Anterior cingulate cortex (tissue), 58 donors: ENCODE results near the gene PALMD.
A peak's percentile ranks its signal among the peaks of the same experiment; 100 is the strongest.

Experiments
- DNase-seq, 58 donors: peaks; one replicate each; lab custom pipeline; 2025; lab: John Stamatoyannopoulos, UW

PALMD gene, protein sequence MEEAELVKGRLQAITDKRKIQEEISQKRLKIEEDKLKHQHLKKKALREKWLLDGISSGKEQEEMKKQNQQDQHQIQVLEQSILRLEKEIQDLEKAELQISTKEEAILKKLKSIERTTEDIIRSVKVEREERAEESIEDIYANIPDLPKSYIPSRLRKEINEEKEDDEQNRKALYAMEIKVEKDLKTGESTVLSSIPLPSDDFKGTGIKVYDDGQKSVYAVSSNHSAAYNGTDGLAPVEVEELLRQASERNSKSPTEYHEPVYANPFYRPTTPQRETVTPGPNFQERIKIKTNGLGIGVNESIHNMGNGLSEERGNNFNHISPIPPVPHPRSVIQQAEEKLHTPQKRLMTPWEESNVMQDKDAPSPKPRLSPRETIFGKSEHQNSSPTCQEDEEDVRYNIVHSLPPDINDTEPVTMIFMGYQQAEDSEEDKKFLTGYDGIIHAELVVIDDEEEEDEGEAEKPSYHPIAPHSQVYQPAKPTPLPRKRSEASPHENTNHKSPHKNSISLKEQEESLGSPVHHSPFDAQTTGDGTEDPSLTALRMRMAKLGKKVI

DNA sequence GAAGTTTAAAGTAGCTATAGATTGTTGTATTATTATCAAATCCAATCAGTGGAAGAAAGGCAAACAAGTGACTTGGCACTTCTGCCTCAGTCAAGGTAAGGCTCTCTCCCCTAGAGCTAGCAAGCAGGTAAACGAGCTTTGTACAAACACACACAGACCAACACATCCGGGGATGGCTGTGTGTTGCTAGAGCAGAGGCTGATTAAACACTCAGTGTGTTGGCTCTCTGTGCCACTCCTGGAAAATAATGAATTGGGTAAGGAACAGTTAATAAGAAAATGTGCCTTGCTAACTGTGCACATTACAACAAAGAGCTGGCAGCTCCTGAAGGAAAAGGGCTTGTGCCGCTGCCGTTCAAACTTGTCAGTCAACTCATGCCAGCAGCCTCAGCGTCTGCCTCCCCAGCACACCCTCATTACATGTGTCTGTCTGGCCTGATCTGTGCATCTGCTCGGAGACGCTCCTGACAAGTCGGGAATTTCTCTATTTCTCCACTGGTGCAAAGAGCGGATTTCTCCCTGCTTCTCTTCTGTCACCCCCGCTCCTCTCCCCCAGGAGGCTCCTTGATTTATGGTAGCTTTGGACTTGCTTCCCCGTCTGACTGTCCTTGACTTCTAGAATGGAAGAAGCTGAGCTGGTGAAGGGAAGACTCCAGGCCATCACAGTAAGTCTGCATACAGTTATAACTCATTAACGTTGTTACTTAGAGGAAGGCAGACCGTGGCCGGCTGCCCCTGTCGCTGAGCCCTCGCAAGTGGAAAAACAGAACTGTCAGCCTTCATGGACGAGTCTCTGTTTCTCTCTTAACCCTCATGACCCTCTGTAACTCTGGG is at the start of gene PALMD:
Gene PALMD (plus strand): TSS at position 415 of the 833 bp plus-strand sequence. CDS start 205 bp downstream, at position 620.
- DNase-seq: peak in 28 of 58 donors; percentile 1 to 60 (median 20)

DNA sequence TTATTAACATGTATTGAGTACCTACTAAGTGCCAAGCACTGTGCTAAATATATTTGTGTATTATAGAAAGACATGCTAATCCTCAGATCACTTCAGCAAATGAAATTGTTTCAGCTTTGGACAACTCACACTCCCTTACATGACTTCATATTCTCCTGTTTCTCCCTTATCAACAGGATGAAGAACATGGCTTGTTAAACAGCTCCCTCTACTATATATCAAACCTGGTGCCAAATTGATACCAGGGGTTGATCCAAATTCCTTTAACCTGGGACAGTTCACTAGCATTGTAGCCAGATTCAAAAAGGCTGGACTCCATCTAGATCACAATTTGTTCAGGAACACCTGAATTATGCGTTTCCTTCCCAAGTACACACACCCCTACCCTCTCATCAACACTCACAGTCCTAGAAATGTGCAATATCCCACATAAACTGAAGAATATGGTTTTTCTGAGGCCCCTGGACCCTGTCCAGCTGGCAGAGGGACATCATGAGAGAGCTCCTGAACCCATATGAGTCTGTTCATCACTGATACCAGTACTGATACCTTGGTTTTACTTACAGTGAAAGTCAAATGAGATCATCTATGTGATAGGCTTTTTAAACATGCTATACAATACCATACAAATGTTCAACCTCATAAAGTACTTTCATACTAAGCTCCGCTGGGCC is 47.0 kb upstream of the PALMD start:
- DNase-seq: no peak

DNA sequence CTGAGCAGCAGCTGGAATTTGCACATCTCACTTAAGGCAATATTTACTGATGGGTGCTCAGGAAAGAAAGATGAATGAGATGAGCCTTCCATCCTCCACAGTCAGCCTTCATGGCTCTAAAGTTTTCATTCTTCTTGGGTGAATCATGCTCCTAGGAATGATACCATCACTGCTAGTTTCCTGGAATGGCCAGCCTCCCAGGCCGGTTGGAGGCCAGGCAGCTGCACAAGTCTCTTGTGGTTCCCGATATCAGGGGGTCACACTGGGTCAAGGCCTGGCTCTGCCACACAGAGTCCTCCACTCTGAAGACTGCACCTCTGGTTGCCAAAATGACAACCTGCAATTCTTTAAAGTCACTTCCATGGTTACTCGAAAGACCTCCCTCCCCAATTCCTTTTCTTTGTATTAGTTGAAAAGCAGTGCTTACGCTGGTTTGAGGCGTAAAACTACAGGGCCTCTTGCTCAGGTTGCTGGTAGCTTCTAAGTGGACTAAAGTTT is 46.2 kb upstream of the PALMD start:
- DNase-seq: no peak

DNA sequence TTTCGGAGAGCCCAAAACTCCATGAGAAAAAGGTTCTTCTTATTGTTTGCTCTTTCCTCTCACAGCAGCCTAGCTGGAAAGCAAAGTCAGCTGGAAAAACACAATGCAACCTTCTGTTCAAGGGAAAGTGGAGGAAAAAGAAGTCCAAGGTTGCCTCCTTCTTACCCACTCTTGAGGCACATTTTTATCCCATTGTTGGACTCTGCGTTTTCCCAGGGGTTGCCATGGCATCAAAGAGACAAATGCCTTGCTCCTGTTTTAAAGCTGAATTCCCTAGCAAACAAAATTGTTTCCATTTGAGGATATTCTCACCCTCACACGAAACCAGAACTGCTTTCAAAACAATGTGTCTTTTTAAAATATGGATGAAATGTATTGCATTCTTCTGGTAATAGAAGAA is 45.1 kb upstream of the PALMD start:
- peak in 1 of 58 donors; percentile 1 for DNase-seq

DNA sequence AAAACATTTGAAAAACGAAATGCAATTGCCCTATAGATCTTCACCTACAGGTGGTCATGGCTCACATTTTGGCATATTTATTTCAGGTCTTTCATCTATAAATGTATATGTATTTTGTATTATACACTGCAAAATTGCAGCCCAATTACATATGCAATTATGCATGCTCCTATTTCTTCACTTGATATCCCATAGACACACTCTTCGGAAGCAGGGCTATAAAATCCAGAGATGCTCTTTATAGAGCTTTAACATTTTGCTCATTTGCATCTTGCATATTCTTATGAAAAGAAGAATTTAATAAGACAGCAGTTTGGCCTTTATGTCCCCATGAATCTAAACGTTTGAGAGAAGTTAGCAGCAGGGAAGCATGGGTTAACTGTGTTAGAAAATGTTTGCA is 44.7 kb upstream of the PALMD start:
- DNase-seq: no peak

DNA sequence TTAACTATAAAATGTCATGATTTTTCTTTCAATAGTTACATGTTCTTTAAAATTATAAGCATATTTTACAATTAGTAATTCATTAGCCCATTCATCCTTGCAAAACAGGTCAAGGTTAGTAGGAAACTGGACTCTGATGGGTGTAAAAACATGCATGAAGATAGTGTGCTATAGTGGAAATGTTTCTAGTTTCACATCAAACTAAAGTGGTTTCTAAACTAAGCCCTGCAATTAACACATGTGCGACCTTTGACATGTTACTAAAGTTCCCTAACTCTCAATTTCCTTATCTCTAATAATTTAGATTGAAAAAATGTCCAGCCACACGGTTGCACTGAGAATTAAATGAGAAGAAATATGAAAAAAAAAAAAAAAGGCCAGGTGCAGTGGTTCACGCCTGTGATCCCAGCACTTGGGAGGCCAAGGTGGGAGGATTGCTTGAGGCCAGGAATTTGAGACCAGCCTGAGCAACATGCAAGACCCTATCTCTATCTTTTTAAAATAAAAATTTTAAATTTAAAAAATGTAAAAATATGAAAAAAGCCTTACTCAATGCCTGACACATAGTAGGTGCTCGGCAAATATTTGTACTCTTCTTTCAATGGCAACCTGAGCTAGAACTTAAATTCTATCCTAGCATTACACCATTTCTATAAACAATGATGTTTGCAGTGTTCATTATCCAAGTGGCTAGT is 44.1 kb upstream of the PALMD start:
- no peak for DNase-seq

DNA sequence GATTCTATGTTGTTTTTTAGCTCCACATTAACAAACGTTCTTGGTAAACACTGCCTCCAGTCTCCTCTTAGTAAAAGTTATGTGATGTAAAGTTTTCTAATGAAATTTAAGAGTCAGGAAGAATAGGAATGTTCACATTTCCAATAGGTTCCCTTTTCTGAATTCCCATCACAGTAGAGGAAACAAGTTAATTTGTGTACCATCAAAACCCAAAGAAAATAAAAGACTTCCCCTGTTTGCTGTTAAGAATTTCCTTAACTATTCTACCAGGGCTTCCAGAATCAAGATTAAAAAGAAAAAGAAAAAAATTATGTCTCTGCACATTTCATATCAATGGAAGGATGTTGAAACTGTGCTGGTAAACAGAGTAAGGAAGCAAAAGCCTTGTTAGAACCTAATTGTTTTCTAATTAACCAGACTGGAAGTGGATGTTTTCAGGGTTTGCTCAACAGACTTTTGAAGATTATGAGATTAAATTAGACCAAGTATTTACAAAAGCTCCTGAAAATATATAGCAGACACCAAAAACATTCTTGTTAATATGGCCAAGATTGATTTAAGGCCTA is 43.4 kb upstream of the PALMD start:
- DNase-seq: no peak

DNA sequence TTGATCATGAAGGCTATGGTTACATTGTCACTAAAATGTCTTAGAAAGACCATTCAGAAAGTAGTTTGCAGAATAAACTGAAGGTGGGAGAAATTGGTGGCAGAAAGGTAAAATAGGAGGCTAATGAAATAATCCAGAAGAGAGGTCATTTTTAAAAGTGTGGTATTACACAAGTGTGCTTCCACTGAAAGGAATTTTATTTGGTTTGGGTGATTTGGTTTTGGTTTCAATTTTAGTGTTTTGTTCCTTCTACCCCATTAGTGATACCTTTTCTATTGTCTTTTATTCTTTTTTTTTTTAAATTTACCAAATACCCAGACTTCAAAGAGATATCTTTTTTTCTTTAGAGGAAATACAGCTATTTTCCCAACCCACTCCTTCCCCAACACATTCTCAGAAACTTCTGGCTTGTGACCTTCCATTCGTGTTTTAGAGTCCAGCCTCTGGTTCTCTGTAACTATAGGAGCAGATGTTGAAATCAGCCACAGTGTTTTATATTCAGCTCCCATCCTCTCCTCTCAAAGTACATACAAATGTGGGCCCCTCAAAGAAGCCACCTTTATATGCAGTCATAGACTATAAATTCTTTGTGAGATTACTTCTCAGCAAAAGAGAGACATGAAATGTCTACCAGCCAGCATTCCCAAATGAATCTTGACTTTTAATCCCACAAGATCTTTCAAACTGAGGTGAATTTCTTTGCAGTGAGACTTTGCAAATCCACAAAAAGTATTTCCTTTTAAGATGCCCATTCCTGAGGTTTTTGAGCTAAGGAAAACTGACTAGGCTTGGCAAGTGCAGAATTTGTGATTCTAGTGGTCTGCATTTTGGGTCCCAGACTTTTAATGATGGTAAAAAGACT is 42.0 kb upstream of the PALMD start:
- DNase-seq: no peak

DNA sequence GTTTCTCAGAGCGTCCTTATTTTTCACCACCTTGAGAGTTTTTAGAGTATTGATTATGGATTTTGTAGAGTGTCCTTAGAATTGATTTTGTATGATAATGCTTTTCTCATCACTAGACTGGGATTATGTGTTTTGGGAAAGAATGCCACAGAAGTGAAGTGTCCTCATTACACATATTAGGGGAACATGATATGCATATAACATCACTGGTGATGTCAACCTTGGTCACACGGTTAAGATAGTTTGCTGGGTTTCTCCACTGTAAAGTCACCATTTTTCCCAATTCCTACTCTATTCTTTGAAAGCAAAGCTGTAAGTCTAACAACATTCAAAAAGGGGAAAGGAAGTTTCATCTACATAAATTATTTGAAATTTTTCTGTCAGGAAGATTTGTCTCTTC is 39.6 kb upstream of the PALMD start:
- DNase-seq: no peak

DNA sequence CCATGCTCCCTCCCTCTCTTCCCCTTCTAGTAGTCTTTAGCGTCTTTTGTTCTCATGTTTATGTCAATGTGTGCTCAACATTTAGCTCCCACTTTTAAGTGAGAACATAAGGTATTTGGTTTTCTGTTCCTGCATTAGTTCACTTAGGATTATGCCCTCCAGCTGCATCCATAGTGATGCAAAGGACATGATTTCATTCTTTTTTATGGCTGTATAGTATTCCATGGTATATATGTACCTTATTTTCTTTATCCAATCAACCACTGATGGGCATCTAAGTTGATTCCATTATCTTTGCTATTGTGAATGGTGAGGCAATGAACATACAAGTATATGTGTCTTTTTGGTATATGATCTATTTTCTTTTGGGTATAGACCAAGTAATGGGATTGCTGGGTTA is 38.3 kb upstream of the PALMD start:
- no peak for DNase-seq

DNA sequence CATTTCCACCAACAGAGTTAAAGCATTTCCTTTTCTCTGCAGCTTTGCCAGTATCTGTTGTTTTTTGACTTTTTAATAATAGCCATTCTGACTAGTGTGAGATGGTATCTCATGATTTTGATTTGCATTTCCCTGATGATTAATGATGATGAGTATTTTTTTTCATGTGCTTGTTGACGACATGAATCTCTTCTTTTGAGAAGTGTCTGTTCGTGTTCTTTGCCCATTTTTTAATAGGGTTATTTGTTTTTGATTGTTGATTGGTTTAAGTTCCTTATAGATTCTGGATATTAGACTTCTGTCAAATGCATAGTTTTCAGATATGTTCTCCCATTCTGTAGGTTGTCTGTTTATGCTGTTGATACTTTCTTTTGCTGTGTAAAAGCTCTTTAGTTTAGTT is 37.9 kb upstream of the PALMD start:
- DNase-seq: no peak

DNA sequence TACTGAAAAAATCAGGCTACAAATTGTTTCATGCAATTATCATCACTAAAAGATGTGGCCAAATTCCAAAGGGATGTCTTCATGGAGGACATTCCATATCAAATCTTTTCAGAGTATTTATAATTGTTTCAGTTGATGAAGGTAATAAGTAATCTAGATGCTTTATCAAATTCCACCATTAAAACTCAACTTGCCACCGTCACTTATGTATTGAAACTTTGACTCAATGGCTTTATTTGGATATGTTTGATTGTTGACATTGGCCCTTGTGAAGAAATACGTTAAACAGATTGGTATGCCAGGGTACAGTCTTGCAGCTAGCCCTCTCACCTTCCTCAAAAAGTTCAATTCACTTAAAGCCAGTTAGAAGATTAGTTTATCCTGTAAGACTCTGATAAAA is 32.2 kb upstream of the PALMD start:
- DNase-seq: no peak

DNA sequence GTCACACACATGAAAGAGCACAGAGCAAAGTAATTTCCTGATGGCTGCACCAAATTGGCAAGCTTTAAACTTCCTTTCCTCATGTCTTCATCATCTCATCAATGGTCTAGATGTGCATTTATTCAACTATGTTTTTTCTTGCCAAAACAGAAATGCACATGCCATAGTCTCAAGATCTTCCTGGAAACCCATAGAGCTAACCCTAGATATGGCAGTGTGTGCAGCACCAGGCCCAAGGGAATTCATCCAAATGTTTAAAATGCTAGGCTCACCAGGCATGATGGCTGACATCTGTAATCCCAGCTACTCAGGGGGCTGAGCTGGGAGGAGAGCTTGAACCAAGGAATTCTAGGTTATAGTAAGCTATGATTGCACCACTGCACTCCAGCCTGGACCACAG is 31.2 kb upstream of the PALMD start:
- no peak for DNase-seq

DNA sequence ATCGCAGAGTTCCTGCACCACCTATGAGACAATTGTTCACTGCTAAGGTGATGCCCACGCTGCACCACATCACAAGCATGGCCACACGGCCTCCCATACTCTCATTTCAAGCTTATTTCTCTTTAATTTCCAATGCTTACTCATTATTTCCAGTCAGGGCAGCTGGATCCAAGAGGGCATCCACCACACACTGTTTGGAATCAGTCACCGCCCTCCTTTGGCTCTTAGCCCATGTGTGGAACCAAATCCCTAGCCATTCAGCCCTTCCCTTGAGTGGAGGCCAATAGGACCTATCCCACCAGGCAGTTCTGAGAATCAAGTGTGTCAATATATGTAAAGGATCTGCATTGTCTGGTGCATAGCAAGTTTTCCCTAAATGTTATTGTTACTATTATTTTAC is 26.3 kb upstream of the PALMD start:
- DNase-seq: no peak

DNA sequence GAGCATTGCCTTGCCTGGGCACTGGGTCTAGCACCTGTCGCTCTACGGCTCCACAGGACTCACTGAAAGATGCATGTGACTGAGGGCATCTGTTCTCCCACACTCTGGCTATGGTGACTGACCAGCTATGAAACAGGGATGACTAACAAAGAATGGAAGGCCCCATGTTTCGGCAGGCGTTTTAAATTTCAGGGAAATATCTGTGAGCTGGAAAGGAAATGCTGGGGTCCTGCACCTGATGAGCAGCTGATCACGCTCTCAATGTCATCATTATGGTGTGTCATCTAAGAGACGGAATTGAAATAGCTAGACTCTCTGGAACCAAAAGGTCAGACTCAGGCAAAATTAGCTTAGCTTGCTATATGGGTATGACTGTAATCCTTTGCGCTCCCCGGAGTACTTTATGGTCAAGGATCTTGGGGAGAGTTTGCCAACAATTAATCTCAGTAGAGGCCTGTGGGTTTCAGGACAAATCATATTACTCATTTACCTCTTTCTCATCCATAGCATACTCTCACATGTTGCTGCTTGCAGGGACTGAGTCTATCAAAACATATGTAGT is 24.5 kb upstream of the PALMD start:
- DNase-seq: no peak

DNA sequence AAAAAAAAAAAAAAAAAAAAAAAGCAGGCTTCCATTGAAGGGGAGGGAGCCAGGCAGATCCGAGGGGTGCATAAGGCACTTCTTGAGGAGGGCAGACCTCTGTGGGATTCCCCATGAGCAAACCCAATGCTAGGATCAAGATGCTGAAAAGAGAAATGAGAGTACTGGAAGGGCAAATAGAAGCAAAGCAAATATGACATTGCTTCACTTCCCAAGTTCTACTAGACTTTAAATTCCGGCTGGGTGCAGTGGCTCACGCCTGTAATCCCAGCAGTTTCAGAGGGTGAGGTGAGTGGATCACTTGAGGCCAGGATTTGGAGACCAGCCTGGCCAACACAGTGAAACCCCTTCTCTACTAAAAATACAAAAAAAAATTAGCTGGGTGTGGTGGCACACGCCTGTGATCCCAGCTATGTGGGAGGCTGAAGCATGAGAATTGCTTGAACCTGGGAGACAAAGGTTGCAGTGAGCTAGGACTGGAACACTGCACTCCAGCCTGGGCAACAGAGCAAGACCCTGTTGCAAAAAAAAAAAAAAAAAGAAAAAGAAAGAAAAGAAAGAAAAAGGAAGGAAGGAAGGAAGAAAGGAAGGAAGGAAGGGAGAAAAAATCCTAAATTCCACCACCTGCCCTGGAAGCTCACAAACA is 23.1 kb upstream of the PALMD start:
- no peak for DNase-seq

DNA sequence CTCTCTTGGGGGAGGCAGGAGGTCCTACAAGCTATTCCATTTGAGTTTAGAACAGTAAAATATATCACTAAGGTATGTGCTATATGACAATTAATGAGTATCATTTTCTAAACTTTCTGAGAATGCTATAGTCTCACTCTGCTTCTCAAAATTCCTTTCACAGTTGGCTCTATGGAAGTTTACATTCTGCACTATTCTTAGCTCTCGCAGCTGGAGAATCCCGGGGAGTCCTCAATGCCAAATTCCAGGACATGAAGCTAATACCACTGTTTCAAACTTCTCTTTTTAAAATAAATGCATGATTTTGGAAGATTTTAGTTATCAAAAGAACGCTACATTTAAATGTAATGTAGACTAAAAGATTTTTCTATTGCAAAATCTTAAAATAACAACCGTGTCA is 22.4 kb upstream of the PALMD start:
- DNase-seq: no peak

DNA sequence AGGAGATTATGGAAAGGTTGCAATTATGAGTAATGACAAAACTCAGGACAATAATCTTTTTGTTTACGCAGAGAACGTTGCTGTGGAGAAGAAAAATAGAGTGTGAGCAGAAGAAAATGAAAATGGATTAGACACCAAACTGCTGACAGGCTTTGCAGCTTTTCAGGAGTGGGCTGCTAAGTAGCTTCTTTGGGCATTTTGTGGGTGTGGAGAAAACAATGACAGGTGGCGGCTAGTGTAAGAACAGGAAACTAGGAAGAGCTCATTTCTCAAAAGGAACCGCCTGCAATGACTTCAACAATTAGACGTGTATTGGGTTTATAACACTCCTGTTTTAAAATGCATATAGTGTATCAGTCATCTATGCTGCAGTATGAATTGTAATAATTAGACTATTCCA is 18.3 kb upstream of the PALMD start:
- peak in 5 of 58 donors; percentile 0 to 12 (median 4) for DNase-seq
